ENCODE data around the gene CD69.
A peak's percentile ranks its signal among the peaks of the same experiment; 100 is the strongest.
"Not testable (repeated sequence)": the region's sequence is repeated elsewhere in the genome, so short reads cannot be mapped to it uniquely, and the experiment has no call there.

CD69 gene

GRCh38 chr12:9713032-9713558 is 47.6 kb downstream of the CD69 start:
- DNase-seq = not testable (repeated sequence)

GRCh38 chr12:9711664-9712063 is 49.0 kb downstream of the CD69 start:
- no peak for DNase-seq

GRCh38 chr12:9710584-9711375 is 49.9 kb downstream of the CD69 start:
- no peak for DNase-seq

- no peak for DNase-seq
These were observed 51.8 kb downstream of the CD69 start for GRCh38 chr12:9708853-9709252.

- peak; percentile 59 for DNase-seq
These were observed 52.6 kb downstream of the CD69 start for GRCh38 chr12:9707864-9708808.

GRCh38 chr12:9707356-9707755 is 53.3 kb downstream of the CD69 start:
- no peak for DNase-seq

GRCh38 chr12:9706086-9706685 is 54.5 kb downstream of the CD69 start:
- DNase-seq = no peak

GRCh38 chr12:9704561-9704960 is 56.1 kb downstream of the CD69 start:
- DNase-seq = not testable (repeated sequence)

Measured in NCI-H1694 (cell line).